Neural progenitor cell (in vitro differentiated cells): ENCODE measurements around the gene LILRB3.

Experiments used
- CTCF ChIP-seq: fragments of 200-600 bp; sonication (generic); IDR thresholded peaks from 2 replicates; pipeline ENCODE4 v1.5.1; 2017; ENCODE audit warnings: antibody characterized with exemption, mild to moderate bottlenecking
- EZH2 ChIP-seq: fragments of 200-600 bp; sonication (generic); IDR thresholded peaks from 2 replicates; pipeline ENCODE4 v1.6.1; 2017; ENCODE audit warnings: antibody characterized with exemption, mild to moderate bottlenecking, moderate library complexity
- EZH2phosphoT487 ChIP-seq: fragments of 200-600 bp; sonication (generic); IDR thresholded peaks from 2 replicates; pipeline ENCODE4 v1.6.1; 2017; ENCODE audit warnings: antibody characterized with exemption

- TF ChIP-seq CTCF (no peak), EZH2 (no peak), EZH2phosphoT487 (no peak)
These were observed 48.6 kb downstream of the LILRB3 start for GRCh38 chr19:54173951-54174834.
